Glomerular endothelial cell (primary cell): ENCODE results near the gene SP140L. TPM values are rescaled to one million over a fixed set of nuclear protein-coding genes. Genes with fewer than 3 reads are reported as not detected.

Source experiments
- total RNA-seq: library from RNA; depleted of rRNA; stranded (reverse); fragments of >200 nt; gene quantifications from 2 replicates; pipeline ENCODE4 v1.2.3, GENCODE V29; 2015

The SP140L gene
- total RNA-seq, 1 donor from 2014 or later, result 34.2 TPM

Other genes with a start within 250 kb of the SP140L start
- gene SP110, start 107.2 kb upstream of the SP140L start, total RNA-seq, result 20.5 and 25.7 TPM in 2 replicates
- 0.10 TPM in 1 of 2 replicates, not detected in the other for gene SP140, start 101.5 kb upstream of the SP140L start, total RNA-seq
- 146 and 208 TPM in 2 replicates for gene SP100, start 89.0 kb downstream of the SP140L start, total RNA-seq